ENCODE results near the gene ZNF865. TPM values are rescaled to one million over a fixed set of nuclear protein-coding genes. Genes with fewer than 3 reads are reported as not detected.
"Not testable (repeated sequence)": the region's sequence is repeated elsewhere in the genome, so short reads cannot be mapped to it uniquely, and the experiment has no call there.

Gene ZNF865
- total RNA-seq, 1 experiment from 2014 or later = 1.7 TPM

GRCh38 chr19:55581145-55581822, 24.2 kb upstream of the ZNF865 start:
- no peaks in the 10 kb centered on the region for H3K9me3 ChIP-seq (replicated peaks)
- peak overlapping the region; percentile 74; the same call in 1 of the 2 replicates for H3K27ac ChIP-seq
- H3K4me1 ChIP-seq = peaks cover 7% of the 10 kb centered on the region
- H3K4me3 ChIP-seq = peak overlapping the region; percentile 94
- no peaks in the 10 kb centered on the region for H3K27me3 ChIP-seq
- DNase-seq = no peak
- peaks cover 6% of the 10 kb centered on the region; the same call in 1 of the 2 replicates for H3K36me3 ChIP-seq

GRCh38 chr19:55581823-55582223, 23.6 kb upstream of the ZNF865 start:
- H3K9me3 ChIP-seq (replicated peaks) = no peaks in the 10 kb centered on the region
- peaks cover 13% of the 10 kb centered on the region for H3K4me1 ChIP-seq
- H3K27me3 ChIP-seq = no peaks in the 10 kb centered on the region
- no peak overlapping the region for H3K4me3 ChIP-seq
- DNase-seq = no peak
- H3K36me3 ChIP-seq = peaks cover 3% of the 10 kb centered on the region; the same call in 1 of the 2 replicates
- H3K27ac ChIP-seq = no peak overlapping the region

DNA sequence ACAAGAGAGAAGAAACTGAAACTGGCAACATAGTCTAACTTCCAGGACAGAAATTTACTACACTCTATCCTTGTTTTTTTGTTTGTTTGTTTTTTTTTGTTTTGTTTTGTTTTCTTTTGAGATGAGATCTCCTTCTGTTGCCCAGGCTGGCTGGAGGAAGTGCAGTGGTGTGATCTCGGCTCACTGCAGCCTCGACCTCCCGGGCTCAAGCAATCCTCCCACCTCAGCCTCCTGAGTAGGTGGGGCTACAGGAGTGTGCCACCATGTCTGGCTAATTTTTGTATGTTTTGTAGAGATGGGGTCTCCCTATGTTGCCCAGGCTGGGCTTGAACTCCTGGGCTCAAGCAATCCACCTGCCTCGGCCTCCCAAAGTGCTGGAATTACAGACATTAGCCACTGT, 23.2 kb upstream of the ZNF865 start:
- H3K27me3 ChIP-seq; H3K9me3 ChIP-seq (replicated peaks); DNase-seq; H3K4me3 ChIP-seq; H3K27ac ChIP-seq; H3K36me3 ChIP-seq: not testable (repeated sequence)
- H3K4me1 ChIP-seq = peaks cover 15% of the 10 kb centered on the region

GRCh38 chr19:55583897-55584296, 21.6 kb upstream of the ZNF865 start:
- not testable (repeated sequence) for H3K4me3 ChIP-seq

DNA sequence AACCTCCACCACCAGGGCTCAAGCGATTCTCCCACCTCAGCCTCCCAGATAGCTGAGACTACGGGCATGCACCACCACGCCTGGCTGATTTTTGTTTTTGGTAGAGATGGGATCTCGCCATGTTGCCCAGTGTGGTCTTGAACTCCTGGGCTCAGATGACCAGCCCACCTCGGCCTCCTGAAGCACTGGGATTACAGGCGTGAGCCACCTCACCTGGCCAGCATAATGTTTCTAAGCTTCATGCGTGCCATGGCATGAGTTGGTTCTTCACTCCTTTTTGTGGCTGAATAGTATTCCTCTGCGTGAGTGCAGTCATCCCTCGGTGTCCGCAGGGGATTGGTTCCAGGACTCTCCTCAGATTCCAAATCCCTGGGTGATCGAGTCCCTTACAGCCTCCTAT, 20.6 kb upstream of the ZNF865 start:
- Histone ChIP-seq H3K36me3 (no peaks in the 10 kb centered on the region), H3K27me3 (no peaks in the 10 kb centered on the region), H3K27ac (no peak overlapping the region), H3K4me3 (no peak overlapping the region), H3K9me3 (replicated peaks) (no peaks in the 10 kb centered on the region), H3K4me1 (peaks cover 15% of the 10 kb centered on the region)
- DNase-seq = no peak

More at GRCh38 chr19:55583897-55584296, 21.6 kb upstream of the ZNF865 start:
- not testable (repeated sequence) for H3K27me3 ChIP-seq; H3K9me3 ChIP-seq (replicated peaks); H3K36me3 ChIP-seq; DNase-seq; H3K27ac ChIP-seq
- H3K4me1 ChIP-seq = peaks cover 15% of the 10 kb centered on the region

GRCh38 chr19:55585658-55586339, 19.6 kb upstream of the ZNF865 start:
- peak overlapping the region; percentile 66 for H3K27ac ChIP-seq

DNA sequence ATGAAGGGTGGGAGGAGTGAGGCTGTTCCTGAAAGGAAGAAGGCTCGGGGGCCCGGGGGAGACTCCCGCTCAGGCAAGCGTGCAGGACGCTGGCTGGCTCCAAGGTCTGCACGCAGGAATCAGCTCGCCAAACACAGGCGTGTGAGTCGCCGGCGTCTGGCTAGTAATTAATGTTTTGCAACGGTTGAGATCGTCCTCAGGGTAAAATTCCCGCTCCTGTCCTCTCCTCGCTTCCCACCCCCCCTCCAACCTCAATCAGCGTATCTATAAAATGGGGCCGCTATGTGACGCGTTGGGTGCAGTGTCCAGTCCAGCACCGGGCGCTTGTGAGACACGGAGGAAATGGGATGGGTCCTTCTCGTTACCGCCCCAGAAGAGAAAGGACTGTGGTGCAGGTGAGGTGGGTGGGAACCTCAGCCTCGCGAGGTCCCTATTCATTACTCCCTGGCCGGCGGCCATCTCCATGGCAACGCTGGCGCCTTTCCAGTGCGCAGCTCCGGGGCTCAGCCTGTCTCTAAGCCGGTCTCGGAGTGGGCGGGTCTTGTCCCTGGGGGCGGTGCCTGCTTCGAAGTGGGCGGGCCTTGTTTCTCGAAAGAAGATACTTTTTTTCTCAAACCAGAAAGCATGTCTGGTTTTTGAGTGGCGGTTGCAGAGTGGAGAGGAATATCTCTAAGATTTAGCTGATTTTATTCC, 18.3 kb upstream of the ZNF865 start:
- Histone ChIP-seq H3K27ac (no peak overlapping the region), H3K4me3 (peak overlapping the region; percentile 55), H3K27me3 (no peaks in the 10 kb centered on the region), H3K4me1 (peaks cover 15% of the 10 kb centered on the region), H3K36me3 (no peaks in the 10 kb centered on the region; the same call in 1 of the 2 replicates), H3K9me3 (replicated peaks) (no peaks in the 10 kb centered on the region)
- peak; percentile 95 to 96 for DNase-seq

More at GRCh38 chr19:55585658-55586339, 19.6 kb upstream of the ZNF865 start:
- Histone ChIP-seq H3K9me3 (replicated peaks) (no peaks in the 10 kb centered on the region), H3K4me3 (peak overlapping the region; percentile 55), H3K36me3 (no peaks in the 10 kb centered on the region), H3K4me1 (peaks cover 15% of the 10 kb centered on the region), H3K27me3 (no peaks in the 10 kb centered on the region)
- DNase-seq = peak; percentile 97 to 98

- no peak overlapping the region for H3K27ac ChIP-seq
- no peaks in the 10 kb centered on the region for H3K9me3 ChIP-seq (replicated peaks)
- no peak overlapping the region for H3K4me3 ChIP-seq
- H3K27me3 ChIP-seq = no peaks in the 10 kb centered on the region
- peaks cover 3% of the 10 kb centered on the region; the same call in 1 of the 2 replicates for H3K36me3 ChIP-seq
- DNase-seq = no peak
- peaks cover 15% of the 10 kb centered on the region for H3K4me1 ChIP-seq
Observed at GRCh38 chr19:55588738-55589137, 16.7 kb upstream of the ZNF865 start.

DNA sequence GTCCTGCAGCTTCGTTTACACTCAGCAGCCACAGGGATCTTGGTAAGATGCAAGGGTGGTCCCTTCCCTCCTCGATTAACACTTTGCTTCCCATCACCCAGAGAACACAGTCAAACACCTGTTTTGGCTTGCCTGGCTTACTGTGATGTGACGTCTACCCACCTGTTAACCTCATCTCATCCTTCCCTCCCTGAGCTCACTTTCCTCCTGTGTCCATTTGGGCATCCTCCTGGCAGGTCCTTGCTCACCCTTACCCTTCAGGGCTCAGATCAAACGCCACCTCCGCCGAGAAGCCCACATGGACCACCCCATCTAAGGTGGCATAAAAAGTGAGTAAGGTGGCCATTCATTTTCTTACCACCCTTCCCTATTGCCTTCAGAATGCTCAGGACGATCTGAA, 15.3 kb upstream of the ZNF865 start:
- peaks cover 11% of the 10 kb centered on the region for H3K36me3 ChIP-seq
- H3K27me3 ChIP-seq = no peaks in the 10 kb centered on the region
- H3K9me3 ChIP-seq (replicated peaks) = no peaks in the 10 kb centered on the region
- no peak overlapping the region for H3K4me3 ChIP-seq
- H3K27ac ChIP-seq = no peak overlapping the region
- peaks cover 14% of the 10 kb centered on the region for H3K4me1 ChIP-seq
- no peak for DNase-seq

GRCh38 chr19:55590617-55591016, 14.8 kb upstream of the ZNF865 start:
- peaks cover 10% of the 10 kb centered on the region for H3K4me1 ChIP-seq
- H3K36me3 ChIP-seq = peaks cover 16% of the 10 kb centered on the region
- H3K27ac ChIP-seq = no peak overlapping the region
- no peaks in the 10 kb centered on the region for H3K9me3 ChIP-seq (replicated peaks)
- H3K27me3 ChIP-seq = no peaks in the 10 kb centered on the region
- H3K4me3 ChIP-seq = no peak overlapping the region
- DNase-seq = peak in 1 of 2 experiments; percentile 44

DNA sequence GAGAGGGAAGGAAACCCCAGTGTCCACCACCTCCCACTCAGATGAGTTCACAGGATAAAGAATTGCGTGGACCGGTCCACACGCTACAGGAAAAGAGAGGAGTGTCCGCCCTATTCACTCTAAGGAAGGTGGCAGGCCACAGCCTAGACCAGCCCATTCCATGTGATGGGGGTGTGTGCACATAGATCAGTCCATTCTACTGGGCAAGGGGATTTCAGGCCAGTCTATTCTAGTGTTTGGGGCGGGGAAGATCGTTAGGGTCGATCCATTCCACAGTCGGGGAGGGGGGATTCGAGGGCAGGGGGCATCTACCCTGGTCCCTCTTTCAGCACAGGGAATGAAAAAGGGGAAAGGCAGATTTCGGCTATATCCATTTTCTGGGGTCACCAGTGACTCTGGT, 13.9 kb upstream of the ZNF865 start:
- Histone ChIP-seq H3K27ac (no peak overlapping the region), H3K4me1 (peaks cover 5% of the 10 kb centered on the region), H3K9me3 (replicated peaks) (no peaks in the 10 kb centered on the region), H3K36me3 (peaks cover 22% of the 10 kb centered on the region), H3K4me3 (no peak overlapping the region), H3K27me3 (no peaks in the 10 kb centered on the region)
- no peak for DNase-seq

DNA sequence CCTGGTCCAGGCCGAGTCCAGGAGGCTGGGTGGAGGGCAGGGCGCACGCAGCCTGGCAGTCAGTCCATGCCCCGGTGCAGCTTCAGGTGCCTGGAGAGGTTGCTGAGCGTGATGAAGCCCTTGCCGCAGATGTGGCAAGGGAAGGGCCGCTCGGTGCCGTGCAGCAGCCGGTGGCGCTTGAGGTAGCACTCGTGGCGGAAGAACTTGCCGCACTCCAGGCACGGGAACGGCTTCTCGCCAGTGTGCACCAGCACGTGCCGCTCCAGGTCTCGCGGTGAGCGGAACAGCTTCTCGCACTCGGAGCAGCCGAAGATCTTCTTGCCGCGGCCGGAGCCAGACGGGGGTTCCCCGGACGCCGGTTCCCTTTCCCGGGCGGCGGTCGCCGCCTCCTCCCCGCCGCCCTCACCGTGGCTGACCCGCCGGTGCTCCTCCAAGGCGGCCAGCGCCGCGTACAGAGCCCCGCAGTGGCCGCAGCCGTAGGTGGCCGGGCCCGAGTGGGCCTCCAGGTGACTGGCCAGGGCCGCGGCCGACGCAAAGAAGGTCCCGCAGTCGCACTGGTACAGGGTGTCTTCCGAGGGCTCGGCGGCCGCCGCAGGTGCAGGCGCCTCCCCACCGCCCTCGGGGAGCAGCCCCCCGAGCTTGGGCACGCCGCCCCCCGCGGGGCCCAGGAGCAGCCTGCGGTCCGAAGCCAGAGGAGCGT, 12.9 kb upstream of the ZNF865 start:
- Histone ChIP-seq H3K4me1 (no peaks in the 10 kb centered on the region), H3K4me3 (no peak overlapping the region), H3K27me3 (no peaks in the 10 kb centered on the region), H3K27ac (no peak overlapping the region), H3K9me3 (replicated peaks) (no peaks in the 10 kb centered on the region), H3K36me3 (peaks cover 26% of the 10 kb centered on the region)
- no peak for DNase-seq

GRCh38 chr19:55593096-55593772, 12.2 kb upstream of the ZNF865 start:
- no peak overlapping the region for H3K4me3 ChIP-seq
- H3K27me3 ChIP-seq = no peaks in the 10 kb centered on the region
- H3K27ac ChIP-seq = no peak overlapping the region
- no peaks in the 10 kb centered on the region for H3K4me1 ChIP-seq
- DNase-seq = no peak
- H3K36me3 ChIP-seq = peaks cover 26% of the 10 kb centered on the region
- H3K9me3 ChIP-seq (replicated peaks) = no peaks in the 10 kb centered on the region

DNA sequence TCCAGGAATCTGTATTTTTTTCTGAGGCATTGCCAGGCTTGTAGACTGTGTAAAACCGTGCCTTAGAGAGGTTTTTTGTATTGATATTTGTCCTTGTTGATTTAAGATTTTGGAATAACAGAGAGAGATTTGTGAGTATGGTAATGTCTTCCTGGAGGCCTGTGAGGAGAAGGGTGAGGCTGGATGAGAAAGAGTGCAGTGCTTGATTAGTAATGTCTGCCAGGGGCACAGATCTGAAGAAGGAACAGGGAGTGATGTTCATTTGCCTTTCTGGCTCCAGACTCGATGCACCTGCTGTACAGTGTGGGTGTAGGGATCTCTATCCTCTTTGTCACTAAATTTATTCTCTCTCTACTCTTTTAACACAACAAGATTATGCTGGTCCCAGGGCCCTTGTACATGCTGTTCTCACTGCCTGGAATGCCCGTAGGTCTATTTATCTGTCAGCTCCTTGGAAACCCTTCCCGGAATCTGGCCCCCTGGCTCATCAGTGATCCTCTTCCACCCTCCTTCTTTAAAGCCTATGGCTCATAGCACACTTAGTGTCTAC, 10.4 kb upstream of the ZNF865 start:
- H3K36me3 ChIP-seq = peaks cover 26% of the 10 kb centered on the region
- H3K27ac ChIP-seq = no peak overlapping the region
- H3K9me3 ChIP-seq (replicated peaks) = no peaks in the 10 kb centered on the region
- no peaks in the 10 kb centered on the region for H3K27me3 ChIP-seq
- no peaks in the 10 kb centered on the region for H3K4me1 ChIP-seq
- no peak overlapping the region for H3K4me3 ChIP-seq
- DNase-seq = no peak
